IPS-15b (cell line): ENCODE results near the gene AGPAT1.
A peak's percentile ranks its signal among the peaks of the same experiment; 100 is the strongest.
"Not testable (repeated sequence)": the region's sequence is repeated elsewhere in the genome, so short reads cannot be mapped to it uniquely, and the experiment has no call there.

Source experiments
- H3K27me3 ChIP-seq: one replicate; pipeline ENCODE4 v1.6.1; 2013; ENCODE audit warnings: low read length; ENCODE audit not compliant: control insufficient read depth, insufficient read depth
- H3K36me3 ChIP-seq: one replicate; pipeline ENCODE4 v1.6.1; 2013; ENCODE audit warnings: low read length; ENCODE audit not compliant: control insufficient read depth, insufficient read depth
- H3K4me1 ChIP-seq: one replicate; pipeline ENCODE4 v1.6.1; 2013; ENCODE audit warnings: mild to moderate bottlenecking, low read length; ENCODE audit not compliant: control insufficient read depth, insufficient read depth
- H3K4me3 ChIP-seq: one replicate; pipeline ENCODE4 v1.5.1; 2013; ENCODE audit warnings: low read depth, low read length
- H3K9ac ChIP-seq: one replicate; pipeline ENCODE4 v1.6.1; 2013; ENCODE audit warnings: low read depth, mild to moderate bottlenecking, low read length
- H3K9me3 ChIP-seq: one replicate; pipeline ENCODE4 v1.6.1; 2013; ENCODE audit warnings: mild to moderate bottlenecking, low read length; ENCODE audit not compliant: control insufficient read depth, insufficient read depth

The AGPAT1 gene

DNA sequence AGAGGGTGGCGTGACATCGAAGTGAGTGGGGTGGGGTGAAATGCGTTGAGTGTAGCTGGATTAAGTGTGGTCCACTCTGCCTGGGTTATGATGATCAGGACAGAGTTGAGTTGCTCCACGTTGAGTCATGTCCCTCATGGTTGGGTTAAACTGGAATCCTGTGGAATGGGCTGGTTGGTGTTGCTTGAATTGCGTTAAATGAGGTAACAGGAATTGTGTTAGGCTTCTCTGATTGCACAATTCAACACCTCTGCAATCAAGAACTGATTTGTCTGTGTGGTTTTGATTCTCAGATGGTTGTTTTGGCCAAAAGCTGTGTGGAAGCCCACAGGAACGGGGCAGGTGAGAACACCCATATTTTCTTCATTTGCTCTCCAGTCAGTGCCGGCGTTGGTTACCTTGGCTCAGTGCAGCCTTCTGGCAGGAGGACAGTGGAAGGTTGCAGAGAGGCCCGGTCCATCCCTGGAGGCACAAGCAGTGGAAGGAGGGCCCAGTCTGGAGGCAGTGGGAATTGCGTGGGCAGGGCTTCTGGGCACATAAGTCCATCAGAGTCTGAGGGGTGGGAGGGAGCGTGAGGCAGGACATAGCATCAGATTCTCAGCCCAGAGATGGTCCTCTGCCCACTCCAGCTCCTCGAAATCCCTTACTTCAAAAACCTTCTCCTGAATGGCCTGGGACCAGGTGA is 36.3 kb upstream of the AGPAT1 start:
- no peaks in the 10 kb centered on the region for H3K9me3 ChIP-seq
- H3K4me3 ChIP-seq = no peak overlapping the region
- H3K9ac ChIP-seq = no peak overlapping the region
- no peaks in the 10 kb centered on the region for H3K4me1 ChIP-seq
- H3K27me3 ChIP-seq = no peaks in the 10 kb centered on the region
- no peaks in the 10 kb centered on the region for H3K36me3 ChIP-seq

DNA sequence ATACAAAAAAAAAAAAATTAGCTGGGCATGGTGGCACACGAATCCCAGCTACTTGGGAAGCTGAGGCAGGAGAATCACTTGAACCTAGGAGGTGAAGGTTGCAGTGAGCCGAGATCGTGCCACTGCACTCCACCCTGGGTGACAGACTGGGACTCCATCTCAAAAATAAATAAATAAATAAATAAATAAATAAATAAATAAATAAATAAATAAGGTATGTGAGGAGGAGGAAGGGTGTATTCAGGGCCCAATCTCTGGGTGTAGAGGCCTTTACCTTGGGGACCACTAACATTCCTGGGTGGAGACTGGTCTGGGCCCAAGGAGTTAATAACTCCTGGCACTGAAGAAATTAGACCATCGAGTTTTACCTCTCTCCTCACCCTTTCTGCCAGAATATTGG is 35.5 kb upstream of the AGPAT1 start:
- not testable (repeated sequence) for H3K4me3 ChIP-seq, H3K27me3 ChIP-seq

DNA sequence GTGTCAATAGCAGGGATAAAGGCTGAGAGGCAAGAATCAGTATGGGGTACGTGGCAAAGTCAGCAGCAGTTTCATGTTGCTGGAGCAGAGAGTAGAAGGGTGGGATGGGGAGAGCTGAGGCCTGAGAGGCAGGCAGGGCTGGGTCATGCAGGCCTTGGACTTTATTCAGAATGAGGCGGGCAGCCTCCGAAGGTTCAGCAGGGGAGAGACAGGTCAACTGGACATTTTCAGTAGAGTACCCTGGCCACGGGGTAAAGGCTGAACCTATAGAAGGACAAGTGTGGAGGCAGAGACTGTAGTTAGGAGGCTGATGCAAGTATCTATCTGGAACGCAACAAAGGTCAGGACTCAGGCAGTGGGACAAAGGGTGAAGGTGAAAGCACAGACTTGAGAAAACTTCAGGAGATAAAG is 34.3 kb upstream of the AGPAT1 start:
- Histone ChIP-seq H3K9ac (no peak overlapping the region), H3K4me3 (no peak overlapping the region), H3K27me3 (no peaks in the 10 kb centered on the region), H3K9me3 (no peaks in the 10 kb centered on the region), H3K4me1 (no peaks in the 10 kb centered on the region), H3K36me3 (no peaks in the 10 kb centered on the region)

More for the DNA sequence above, 35.5 kb upstream of the AGPAT1 start:
- not testable (repeated sequence) for H3K36me3 ChIP-seq, H3K9me3 ChIP-seq, H3K4me1 ChIP-seq, H3K9ac ChIP-seq

DNA sequence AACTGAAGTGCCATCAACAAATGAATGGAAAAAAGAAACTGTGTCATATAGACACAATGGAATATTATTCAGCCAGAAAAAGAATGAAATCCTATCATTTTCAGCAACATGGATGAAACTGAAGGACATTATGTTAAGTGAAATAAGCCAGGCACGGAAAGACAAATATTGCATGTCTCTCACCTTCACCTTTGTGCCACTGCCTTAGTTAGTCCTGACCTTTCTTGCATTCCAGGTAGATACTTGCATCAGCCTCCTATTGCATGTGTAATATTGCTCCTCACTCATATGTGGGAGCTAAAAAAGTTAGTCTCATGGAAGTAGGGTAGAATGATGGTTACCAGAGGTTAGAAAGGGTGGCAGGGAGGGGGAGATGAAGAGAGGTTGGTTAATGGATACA is 33.1 kb upstream of the AGPAT1 start:
- no peaks in the 10 kb centered on the region for H3K27me3 ChIP-seq
- H3K9ac ChIP-seq = no peak overlapping the region
- H3K4me3 ChIP-seq = no peak overlapping the region
- H3K4me1 ChIP-seq = no peaks in the 10 kb centered on the region
- no peaks in the 10 kb centered on the region for H3K9me3 ChIP-seq
- H3K36me3 ChIP-seq = no peaks in the 10 kb centered on the region

DNA sequence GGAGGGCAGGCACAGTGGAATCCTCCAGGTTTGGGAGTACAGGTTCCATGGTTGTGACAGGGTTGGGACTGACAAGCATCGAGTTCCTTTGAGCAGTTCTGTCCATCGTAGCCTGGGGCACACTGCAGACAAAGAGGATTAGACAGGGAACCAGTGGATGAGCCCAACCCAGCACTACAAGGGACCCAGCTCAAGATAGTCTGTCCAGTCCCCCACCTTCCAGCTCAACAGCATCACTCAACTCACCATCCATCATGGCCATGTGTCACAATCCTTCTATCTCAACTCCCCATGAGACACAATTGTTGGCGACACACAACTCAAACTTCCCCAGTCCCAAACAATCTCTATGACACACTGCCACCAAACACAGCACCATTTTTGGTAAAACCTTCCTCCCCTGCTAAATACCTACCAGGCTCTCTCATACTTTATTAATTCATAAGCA is 28.4 kb upstream of the AGPAT1 start:
- no peaks in the 10 kb centered on the region for H3K36me3 ChIP-seq
- no peaks in the 10 kb centered on the region for H3K4me1 ChIP-seq
- no peak overlapping the region for H3K9ac ChIP-seq
- no peak overlapping the region for H3K4me3 ChIP-seq
- no peaks in the 10 kb centered on the region for H3K9me3 ChIP-seq
- no peaks in the 10 kb centered on the region for H3K27me3 ChIP-seq

DNA sequence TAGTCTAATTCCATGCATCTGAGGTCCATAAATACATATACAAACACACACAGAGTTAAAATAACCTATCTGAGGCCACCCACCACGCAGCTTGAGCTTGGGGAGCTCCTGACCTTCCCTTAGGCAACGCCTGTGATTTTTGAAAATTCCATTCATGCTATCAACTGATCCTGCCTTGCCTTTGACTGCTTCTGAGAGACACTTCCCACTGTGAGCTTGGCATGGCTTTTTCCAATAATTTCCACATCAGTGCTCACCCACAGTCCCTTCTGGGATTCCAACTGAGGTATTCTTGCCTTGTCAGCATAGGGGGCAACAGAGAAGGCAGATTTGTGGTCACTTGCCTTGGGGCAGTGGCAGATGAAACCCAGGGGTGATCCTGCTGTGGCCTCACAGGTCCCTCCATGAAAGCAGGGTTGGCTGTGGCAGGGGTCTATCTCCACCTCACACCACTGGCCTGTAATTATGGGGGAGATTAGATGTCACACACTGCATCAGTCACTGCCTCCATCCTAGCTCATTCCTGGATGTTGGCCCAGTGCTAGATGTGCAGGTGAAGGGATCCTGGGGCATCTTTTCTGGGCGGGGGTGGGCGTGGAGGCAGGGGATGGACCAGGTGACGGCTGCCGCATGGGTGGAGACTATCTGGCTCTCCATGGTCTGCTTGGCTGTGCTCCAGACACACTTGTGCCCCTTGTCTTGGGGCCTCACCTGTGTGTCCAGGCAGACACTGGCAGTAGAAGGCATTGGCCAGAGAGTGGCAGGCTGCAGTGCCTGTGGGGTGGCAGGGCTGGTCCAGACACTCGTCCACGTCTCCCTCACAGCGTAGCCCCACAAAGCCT is 27.8 kb upstream of the AGPAT1 start:
- Histone ChIP-seq H3K4me1 (no peaks in the 10 kb centered on the region), H3K9me3 (no peaks in the 10 kb centered on the region), H3K27me3 (no peaks in the 10 kb centered on the region), H3K4me3 (no peak overlapping the region), H3K9ac (no peak overlapping the region), H3K36me3 (no peaks in the 10 kb centered on the region)

DNA sequence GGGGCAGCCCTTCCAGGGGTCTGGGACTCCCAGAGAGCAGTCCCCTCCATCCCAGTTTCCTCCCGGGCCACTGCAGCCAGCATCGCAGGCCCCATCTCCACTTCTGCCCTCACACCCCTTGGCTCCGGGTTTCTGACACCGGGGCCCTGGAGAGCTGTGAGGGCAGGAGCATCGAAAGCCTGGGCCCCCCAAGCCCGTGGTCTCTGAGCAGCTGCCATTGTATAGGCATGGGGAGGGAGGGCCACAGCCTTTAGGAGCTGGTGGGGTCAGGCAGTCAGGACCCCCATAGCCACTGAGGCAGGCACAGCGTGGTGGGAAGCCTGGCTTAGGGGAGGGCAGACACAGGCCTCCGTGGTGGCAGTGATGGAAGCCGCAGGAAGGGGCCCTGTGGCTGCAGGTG is 26.3 kb upstream of the AGPAT1 start:
- Histone ChIP-seq H3K4me3 (no peak overlapping the region), H3K27me3 (no peaks in the 10 kb centered on the region), H3K36me3 (no peaks in the 10 kb centered on the region), H3K4me1 (no peaks in the 10 kb centered on the region), H3K9ac (no peak overlapping the region), H3K9me3 (no peaks in the 10 kb centered on the region)

DNA sequence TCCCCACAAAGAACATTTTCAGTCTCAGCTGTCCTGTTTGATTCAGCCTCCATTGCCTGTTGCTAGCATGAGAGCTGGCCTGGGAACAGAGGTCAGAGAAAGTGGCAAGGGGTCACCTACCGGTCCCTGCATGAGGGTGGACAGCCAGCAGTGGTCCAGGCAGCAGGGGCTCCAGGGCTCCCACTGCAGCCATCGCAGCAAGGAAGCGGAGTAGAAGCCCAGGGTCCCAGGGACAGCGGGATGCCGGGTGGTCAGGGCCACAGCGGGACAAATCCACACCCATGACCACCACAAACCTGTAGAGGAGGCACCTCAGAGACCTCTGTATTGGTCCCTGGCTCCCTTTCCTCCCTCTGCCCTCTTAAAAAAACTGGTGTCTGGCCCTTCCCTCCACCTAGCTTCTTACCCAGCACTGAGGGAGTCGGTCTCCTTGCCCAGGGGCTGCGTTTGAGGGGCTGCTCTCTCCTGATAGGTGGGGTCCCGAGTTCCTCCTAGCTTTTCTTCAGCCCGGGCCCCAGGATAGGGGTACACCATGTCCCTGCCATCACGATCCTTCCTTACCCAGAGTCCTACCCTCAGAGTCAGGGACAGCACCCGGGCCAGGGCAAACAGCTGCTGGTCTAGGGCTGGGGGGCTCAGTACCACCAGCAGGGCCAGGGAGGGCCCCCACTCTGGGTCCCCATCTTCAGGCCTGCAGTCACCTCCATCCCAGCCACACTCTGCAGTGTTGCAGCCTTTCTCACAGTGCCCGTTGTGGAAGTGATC is 25.0 kb upstream of the AGPAT1 start:
- Histone ChIP-seq H3K4me1 (peaks cover 3% of the 10 kb centered on the region), H3K36me3 (no peaks in the 10 kb centered on the region), H3K27me3 (no peaks in the 10 kb centered on the region), H3K9ac (no peak overlapping the region), H3K4me3 (no peak overlapping the region), H3K9me3 (no peaks in the 10 kb centered on the region)

DNA sequence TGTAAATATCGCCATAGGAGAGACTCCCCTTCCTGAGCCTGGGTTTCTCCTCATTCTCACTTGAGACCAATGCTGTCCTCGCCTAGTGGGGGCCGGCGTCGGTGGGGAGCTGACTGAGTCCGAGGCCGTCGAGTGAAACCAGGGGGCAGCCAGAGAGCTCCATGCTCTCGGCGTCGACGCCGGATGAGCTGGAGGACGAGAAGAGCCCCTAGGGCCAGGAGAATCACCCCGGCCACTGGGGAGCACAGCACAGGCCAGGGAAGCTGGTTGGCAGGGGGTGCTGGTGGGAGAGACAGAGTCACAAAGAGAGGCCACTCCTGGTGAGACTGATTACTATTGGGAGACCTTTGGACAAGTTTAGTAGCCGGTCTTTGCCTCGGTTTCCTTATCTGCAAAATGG is 23.0 kb upstream of the AGPAT1 start:
- no peak overlapping the region for H3K4me3 ChIP-seq
- H3K9ac ChIP-seq = no peak overlapping the region
- no peaks in the 10 kb centered on the region for H3K9me3 ChIP-seq
- H3K36me3 ChIP-seq = no peaks in the 10 kb centered on the region
- H3K27me3 ChIP-seq = no peaks in the 10 kb centered on the region
- H3K4me1 ChIP-seq = peaks cover 10% of the 10 kb centered on the region

DNA sequence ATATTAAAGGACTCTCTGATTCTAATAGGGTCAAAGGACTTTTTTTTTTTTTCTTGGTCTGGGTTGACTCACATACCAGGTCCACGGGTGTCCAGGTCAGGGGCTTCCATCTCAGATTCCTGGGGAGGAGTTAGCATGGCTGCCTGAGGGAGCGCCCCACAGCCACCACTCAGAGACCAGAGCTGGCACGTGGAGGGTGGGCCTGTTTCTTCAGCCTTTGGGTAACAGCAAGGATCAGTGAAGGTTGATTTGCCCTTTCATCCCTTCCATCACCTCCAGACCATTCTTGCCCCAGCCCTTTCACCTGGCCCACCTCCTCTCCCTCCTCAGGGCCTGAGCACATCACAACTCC is 22.4 kb upstream of the AGPAT1 start:
- peaks cover 10% of the 10 kb centered on the region for H3K4me1 ChIP-seq
- H3K9me3 ChIP-seq = no peaks in the 10 kb centered on the region
- no peaks in the 10 kb centered on the region for H3K27me3 ChIP-seq
- H3K36me3 ChIP-seq = no peaks in the 10 kb centered on the region
- no peak overlapping the region for H3K9ac ChIP-seq
- no peak overlapping the region for H3K4me3 ChIP-seq

DNA sequence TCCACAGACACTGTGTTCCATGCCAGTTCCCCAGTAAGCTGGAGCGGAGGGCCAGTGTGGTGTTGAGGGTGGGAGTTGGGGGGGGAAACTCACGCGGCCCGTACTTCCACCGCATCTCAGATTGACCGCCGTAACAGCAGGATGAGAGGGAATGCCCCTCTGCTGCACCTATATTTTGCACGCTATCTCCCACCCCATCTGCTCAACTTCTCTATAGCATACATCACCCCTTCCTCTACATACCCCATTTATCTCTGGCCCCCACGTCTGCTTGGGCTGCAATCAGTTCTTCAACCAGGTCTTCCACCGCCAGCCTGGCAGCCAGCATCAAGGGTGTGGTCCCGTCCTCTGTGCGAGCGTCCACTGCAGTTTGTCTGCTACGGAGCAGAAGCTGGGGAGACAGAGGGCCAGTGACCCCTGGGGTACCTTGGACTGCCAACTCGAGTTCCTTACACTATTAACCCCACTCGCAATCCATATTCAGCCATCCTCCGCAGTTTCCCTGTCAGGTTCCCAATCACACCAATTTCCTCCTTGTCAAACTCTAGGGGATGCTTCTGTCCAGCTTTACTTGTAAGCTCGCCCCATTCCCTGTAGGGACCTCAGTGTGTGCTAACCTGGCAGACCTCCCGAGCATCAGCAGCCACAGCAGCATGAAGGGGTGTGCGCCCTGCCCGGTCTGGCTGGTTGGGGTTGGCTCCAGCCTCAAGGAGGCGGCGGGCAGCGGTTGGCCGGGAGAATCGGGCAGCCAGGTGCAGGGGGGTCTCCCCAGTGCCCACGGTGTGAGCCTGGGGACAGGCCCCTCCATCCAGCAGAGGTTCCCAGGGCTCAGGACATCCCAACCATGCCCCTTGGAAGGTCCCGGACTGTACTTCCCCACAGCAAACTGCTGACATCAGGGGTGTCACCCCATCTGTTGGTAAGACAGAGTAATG is 21.1 kb upstream of the AGPAT1 start:
- Histone ChIP-seq H3K4me1 (peaks cover 10% of the 10 kb centered on the region), H3K9ac (peak overlapping the region; percentile 26), H3K9me3 (no peaks in the 10 kb centered on the region), H3K36me3 (no peaks in the 10 kb centered on the region), H3K27me3 (no peaks in the 10 kb centered on the region), H3K4me3 (peak overlapping the region; percentile 91)
